Measurements from ENCODE around the gene PIGU.

Gene PIGU

DNA sequence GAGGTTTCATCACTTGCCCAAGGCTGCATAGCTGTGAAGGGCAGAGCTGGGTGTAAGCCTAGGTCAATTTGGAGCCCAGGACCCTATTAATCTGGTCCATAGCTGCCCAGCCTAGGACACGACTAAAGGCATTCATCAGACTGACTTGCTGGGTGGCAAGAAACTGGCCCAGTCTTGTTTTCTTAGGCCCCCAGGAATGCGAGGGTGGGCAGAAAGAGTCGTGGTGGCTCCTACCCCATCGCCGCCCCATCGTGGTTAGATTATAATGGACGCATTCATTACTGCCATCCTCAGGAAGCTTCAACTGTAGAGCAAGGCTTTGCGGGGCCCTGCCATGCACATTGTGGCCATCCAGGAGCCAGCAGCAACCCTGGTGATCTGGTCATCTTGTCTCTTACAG lies 144.6 kb downstream of the PIGU start:
- Histone ChIP-seq H3K4me3 (replicated peaks; ENCODE audit: insufficient read depth, low read length) (no peak overlapping the region), H3K27me3 (ENCODE audit: insufficient read depth, poor library complexity, severe bottlenecking) (no peaks in the 10 kb centered on the region), H3K27ac (replicated peaks) (no peak overlapping the region)
- no peak for DNase-seq (ENCODE audit: low read depth in 1 of 2, low spot score in 1 of 2)
- TF ChIP-seq GABPA (IDR thresholded peaks at IDR 0.05; ENCODE audit: low read depth), result no peak
- TF ChIP-seq, protein P1, sequence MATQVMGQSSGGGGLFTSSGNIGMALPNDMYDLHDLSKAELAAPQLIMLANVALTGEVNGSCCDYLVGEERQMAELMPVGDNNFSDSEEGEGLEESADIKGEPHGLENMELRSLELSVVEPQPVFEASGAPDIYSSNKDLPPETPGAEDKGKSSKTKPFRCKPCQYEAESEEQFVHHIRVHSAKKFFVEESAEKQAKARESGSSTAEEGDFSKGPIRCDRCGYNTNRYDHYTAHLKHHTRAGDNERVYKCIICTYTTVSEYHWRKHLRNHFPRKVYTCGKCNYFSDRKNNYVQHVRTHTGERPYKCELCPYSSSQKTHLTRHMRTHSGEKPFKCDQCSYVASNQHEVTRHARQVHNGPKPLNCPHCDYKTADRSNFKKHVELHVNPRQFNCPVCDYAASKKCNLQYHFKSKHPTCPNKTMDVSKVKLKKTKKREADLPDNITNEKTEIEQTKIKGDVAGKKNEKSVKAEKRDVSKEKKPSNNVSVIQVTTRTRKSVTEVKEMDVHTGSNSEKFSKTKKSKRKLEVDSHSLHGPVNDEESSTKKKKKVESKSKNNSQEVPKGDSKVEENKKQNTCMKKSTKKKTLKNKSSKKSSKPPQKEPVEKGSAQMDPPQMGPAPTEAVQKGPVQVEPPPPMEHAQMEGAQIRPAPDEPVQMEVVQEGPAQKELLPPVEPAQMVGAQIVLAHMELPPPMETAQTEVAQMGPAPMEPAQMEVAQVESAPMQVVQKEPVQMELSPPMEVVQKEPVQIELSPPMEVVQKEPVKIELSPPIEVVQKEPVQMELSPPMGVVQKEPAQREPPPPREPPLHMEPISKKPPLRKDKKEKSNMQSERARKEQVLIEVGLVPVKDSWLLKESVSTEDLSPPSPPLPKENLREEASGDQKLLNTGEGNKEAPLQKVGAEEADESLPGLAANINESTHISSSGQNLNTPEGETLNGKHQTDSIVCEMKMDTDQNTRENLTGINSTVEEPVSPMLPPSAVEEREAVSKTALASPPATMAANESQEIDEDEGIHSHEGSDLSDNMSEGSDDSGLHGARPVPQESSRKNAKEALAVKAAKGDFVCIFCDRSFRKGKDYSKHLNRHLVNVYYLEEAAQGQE (IDR thresholded peaks at IDR 0.05; ENCODE audit: insufficient replicate concordance, low read depth), result no peak
- TF ChIP-seq, protein P2, sequence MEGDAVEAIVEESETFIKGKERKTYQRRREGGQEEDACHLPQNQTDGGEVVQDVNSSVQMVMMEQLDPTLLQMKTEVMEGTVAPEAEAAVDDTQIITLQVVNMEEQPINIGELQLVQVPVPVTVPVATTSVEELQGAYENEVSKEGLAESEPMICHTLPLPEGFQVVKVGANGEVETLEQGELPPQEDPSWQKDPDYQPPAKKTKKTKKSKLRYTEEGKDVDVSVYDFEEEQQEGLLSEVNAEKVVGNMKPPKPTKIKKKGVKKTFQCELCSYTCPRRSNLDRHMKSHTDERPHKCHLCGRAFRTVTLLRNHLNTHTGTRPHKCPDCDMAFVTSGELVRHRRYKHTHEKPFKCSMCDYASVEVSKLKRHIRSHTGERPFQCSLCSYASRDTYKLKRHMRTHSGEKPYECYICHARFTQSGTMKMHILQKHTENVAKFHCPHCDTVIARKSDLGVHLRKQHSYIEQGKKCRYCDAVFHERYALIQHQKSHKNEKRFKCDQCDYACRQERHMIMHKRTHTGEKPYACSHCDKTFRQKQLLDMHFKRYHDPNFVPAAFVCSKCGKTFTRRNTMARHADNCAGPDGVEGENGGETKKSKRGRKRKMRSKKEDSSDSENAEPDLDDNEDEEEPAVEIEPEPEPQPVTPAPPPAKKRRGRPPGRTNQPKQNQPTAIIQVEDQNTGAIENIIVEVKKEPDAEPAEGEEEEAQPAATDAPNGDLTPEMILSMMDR (IDR thresholded peaks at IDR 0.05; ENCODE audit: insufficient read depth, low read length), result no peak
- no peak for TF ChIP-seq POLR2AphosphoS5 (IDR thresholded peaks at IDR 0.05; ENCODE audit: low read depth)
- no peak for TF ChIP-seq SPI1 (IDR thresholded peaks at IDR 0.05; ENCODE audit: borderline replicate concordance, low read depth)

DNA sequence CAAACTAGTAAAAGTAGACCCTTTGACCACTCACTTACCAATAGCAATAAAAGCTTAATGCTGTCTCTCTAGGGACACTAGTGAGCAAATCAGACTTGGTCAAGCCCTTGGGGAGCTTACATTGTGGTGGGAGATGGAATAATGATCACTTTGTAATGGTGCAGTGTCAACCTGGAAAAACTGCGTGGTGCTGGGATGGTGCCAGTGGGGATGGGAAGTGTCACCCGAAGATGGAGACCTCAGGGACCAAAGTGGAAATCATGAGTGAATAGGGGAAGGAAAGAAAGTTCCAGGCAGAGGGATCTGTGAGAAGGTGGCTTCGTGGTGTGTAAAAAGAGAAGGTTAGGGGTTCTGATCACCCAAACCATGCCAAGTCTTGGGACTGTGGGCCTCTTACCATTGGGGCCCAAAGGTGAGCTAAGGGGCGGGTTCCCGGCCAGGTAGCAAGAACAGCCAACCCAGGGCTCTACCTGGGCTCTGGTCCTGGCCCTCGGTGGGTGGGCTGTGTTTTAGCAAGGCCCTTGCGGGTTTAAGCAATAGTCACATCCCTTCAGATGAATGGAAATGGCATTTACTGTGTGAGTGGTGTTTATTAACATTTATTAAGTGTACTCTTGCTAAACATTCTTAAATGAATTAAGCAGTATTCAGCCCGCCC lies 145.2 kb downstream of the PIGU start:
- no peak overlapping the region for H3K27ac ChIP-seq (replicated peaks)

DNA sequence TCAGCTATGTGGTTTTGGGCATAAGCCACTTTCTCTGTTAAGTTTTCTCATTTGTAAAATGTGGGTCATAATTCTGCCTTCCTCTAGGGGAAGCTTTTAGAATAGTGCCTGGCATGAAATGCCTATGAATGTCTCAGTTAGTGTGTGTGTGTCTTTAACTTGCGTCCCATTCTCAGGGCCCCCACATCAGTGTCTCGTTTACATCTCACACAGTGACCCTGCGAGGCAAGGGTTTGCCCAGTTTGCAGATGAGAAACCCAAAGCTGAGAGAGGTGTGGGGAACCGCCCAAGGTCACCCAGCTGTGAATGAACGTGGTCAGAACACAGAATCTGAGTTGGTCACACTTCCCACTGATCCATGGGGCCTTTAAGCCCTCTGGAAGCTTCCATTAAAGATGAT lies 146.6 kb downstream of the PIGU start:
- no peaks in the 10 kb centered on the region for H3K27me3 ChIP-seq (ENCODE audit: insufficient read depth, poor library complexity, severe bottlenecking)

More for the DNA sequence above, 145.2 kb downstream of the PIGU start:
- Histone ChIP-seq H3K4me3 (replicated peaks; ENCODE audit: insufficient read depth, low read length) (no peak overlapping the region), H3K27me3 (ENCODE audit: insufficient read depth, poor library complexity, severe bottlenecking) (no peaks in the 10 kb centered on the region)
- no peak for DNase-seq (ENCODE audit: low read depth in 1 of 2, low spot score in 1 of 2)
- TF ChIP-seq, protein P1 (IDR thresholded peaks at IDR 0.05; ENCODE audit: insufficient replicate concordance, low read depth), result no peak
- TF ChIP-seq POLR2AphosphoS5 (IDR thresholded peaks at IDR 0.05; ENCODE audit: low read depth), result no peak
- no peak for TF ChIP-seq GABPA (IDR thresholded peaks at IDR 0.05; ENCODE audit: low read depth)
- no peak for TF ChIP-seq SPI1 (IDR thresholded peaks at IDR 0.05; ENCODE audit: borderline replicate concordance, low read depth)
- TF ChIP-seq, protein P2 (IDR thresholded peaks at IDR 0.05; ENCODE audit: insufficient read depth, low read length), result no peak

More for the DNA sequence above, 146.6 kb downstream of the PIGU start:
- Histone ChIP-seq H3K4me3 (replicated peaks; ENCODE audit: insufficient read depth, low read length) (no peak overlapping the region), H3K27ac (replicated peaks) (no peak overlapping the region)
- no peak for DNase-seq (ENCODE audit: low read depth in 1 of 2, low spot score in 1 of 2)
- TF ChIP-seq POLR2AphosphoS5 (IDR thresholded peaks at IDR 0.05; ENCODE audit: low read depth), result no peak
- TF ChIP-seq, protein P2 (IDR thresholded peaks at IDR 0.05; ENCODE audit: insufficient read depth, low read length), result no peak

All from HL-60 (cell line).